ENCODE measurements around the gene DOK1. TPM values are rescaled to one million over a fixed set of nuclear protein-coding genes. Genes with fewer than 3 reads are reported as not detected.

DOK1 gene
- total RNA-seq (2014; rRNA removed; shearing (Covaris generic); ENCODE audit: low replicate concordance): 24.7 and 57.1 TPM in 2 replicates

- H3K9ac ChIP-seq (ENCODE audit: low read length): peak within 1 kb of the TSS; percentile 78
- H3K36me3 ChIP-seq (ENCODE audit: insufficient read depth, low read length): 0 out of 2 replicates have a peak, but pooled peaks cover 4% of the 10 kb centered on the region
- H3K4me3 ChIP-seq (ENCODE audit: low read length): peak within 1 kb of the TSS; percentile 68
- H3K9me3 ChIP-seq (ENCODE audit: low read length): no peaks in the 10 kb centered on the region
- no peak within 1 kb of the TSS for H3K27ac ChIP-seq (ENCODE audit: low read length)
- peaks cover 14% of the 10 kb centered on the region; the same call in 1 of the 2 replicates for H4K20me1 ChIP-seq (ENCODE audit: insufficient read depth, low read depth, low read length)
- H3K79me2 ChIP-seq (ENCODE audit: low read length): no peaks in the 10 kb centered on the region
- H3K4me1 ChIP-seq (ENCODE audit: low read length): peaks cover 13% of the 10 kb centered on the region
- peak; percentile 93 for DNase-seq
- peak within 1 kb of the TSS; percentile 71 for H3K4me2 ChIP-seq (ENCODE audit: low read depth, low read length, poor library complexity, severe bottlenecking)
- H3K9me2 ChIP-seq (replicated peaks; ENCODE audit: insufficient read depth, low read length): no peaks in the 10 kb centered on the region
- peak within 1 kb of the TSS; percentile 72 for H2AFZ ChIP-seq (ENCODE audit: low read length)
- H3K27me3 ChIP-seq (ENCODE audit: low read length): no peaks in the 10 kb centered on the region
These were observed at the start of gene DOK1, which contains the start of gene LOXL3 for GRCh38 chr2:74553892-74554819. Gene DOK1, plus strand, starts transcription at chr2:74554720. Its CDS starts 35 bp downstream, at chr2:74554755. Gene LOXL3, minus strand, starts transcription at chr2:74553942. Its CDS starts 1,308 bp downstream, at chr2:74552634.

- Histone ChIP-seq H3K27me3 (ENCODE audit: low read length) (no peaks in the 10 kb centered on the region), H3K4me1 (ENCODE audit: low read length) (peaks cover 65% of the 10 kb centered on the region), H3K36me3 (ENCODE audit: insufficient read depth, low read length) (peaks cover 9% of the 10 kb centered on the region; the same call in 1 of the 2 replicates), H3K4me3 (ENCODE audit: low read length) (peak overlapping the region; percentile 78), H4K20me1 (ENCODE audit: insufficient read depth, low read depth, low read length) (no peaks in the 10 kb centered on the region), H3K27ac (ENCODE audit: low read length) (peak overlapping the region; percentile 69), H3K4me2 (ENCODE audit: low read depth, low read length, poor library complexity, severe bottlenecking) (peak overlapping the region; percentile 89), H3K9me2 (replicated peaks; ENCODE audit: insufficient read depth, low read length) (no peaks in the 10 kb centered on the region), H2AFZ (ENCODE audit: low read length) (no peak overlapping the region), H3K9ac (ENCODE audit: low read length) (peak overlapping the region; percentile 89), H3K79me2 (ENCODE audit: low read length) (peaks cover 33% of the 10 kb centered on the region), H3K9me3 (ENCODE audit: low read length) (no peaks in the 10 kb centered on the region)
- no peak for DNase-seq
These were observed 48.9 kb upstream of the DOK1 start for GRCh38 chr2:74505448-74506246.

GRCh38 chr2:74507145-74507925 lies 47.2 kb upstream of the DOK1 start, which contains the start of gene PCGF1:
Gene PCGF1, minus strand, starts transcription at chr2:74507695. Its CDS starts 27 bp downstream, at chr2:74507668.
- peak; percentile 100 for DNase-seq
- Histone ChIP-seq H3K27me3 (ENCODE audit: low read length) (no peaks in the 10 kb centered on the region), H3K36me3 (ENCODE audit: insufficient read depth, low read length) (peaks cover 9% of the 10 kb centered on the region; the same call in 1 of the 2 replicates)

GRCh38 chr2:74507926-74508520 lies 46.5 kb upstream of the DOK1 start:
- H3K9ac ChIP-seq (ENCODE audit: low read length): peak overlapping the region; percentile 89
- peaks cover 9% of the 10 kb centered on the region; the same call in 1 of the 2 replicates for H3K36me3 ChIP-seq (ENCODE audit: insufficient read depth, low read length)
- H3K4me2 ChIP-seq (ENCODE audit: low read depth, low read length, poor library complexity, severe bottlenecking): peak overlapping the region; percentile 89
- DNase-seq: no peak
- H3K27ac ChIP-seq (ENCODE audit: low read length): peak overlapping the region; percentile 88; the same call in 1 of the 2 replicates
- no peaks in the 10 kb centered on the region for H3K9me3 ChIP-seq (ENCODE audit: low read length)
- H3K27me3 ChIP-seq (ENCODE audit: low read length): no peaks in the 10 kb centered on the region
- peak overlapping the region; percentile 78 for H3K4me3 ChIP-seq (ENCODE audit: low read length)
- H4K20me1 ChIP-seq (ENCODE audit: insufficient read depth, low read depth, low read length): no peaks in the 10 kb centered on the region
- H3K4me1 ChIP-seq (ENCODE audit: low read length): peaks cover 46% of the 10 kb centered on the region
- peak overlapping the region; percentile 60 for H2AFZ ChIP-seq (ENCODE audit: low read length)
- no peaks in the 10 kb centered on the region for H3K9me2 ChIP-seq (replicated peaks; ENCODE audit: insufficient read depth, low read length)
- peaks cover 22% of the 10 kb centered on the region for H3K79me2 ChIP-seq (ENCODE audit: low read length)

More at GRCh38 chr2:74507145-74507925, 47.2 kb upstream of the DOK1 start, which contains the start of gene PCGF1:
- peak within 1 kb of the TSS; percentile 89 for H3K4me2 ChIP-seq (ENCODE audit: low read depth, low read length, poor library complexity, severe bottlenecking)
- no peaks in the 10 kb centered on the region for H3K9me3 ChIP-seq (ENCODE audit: low read length)
- peak within 1 kb of the TSS; percentile 89 for H3K9ac ChIP-seq (ENCODE audit: low read length)
- peak within 1 kb of the TSS; percentile 88 for H2AFZ ChIP-seq (ENCODE audit: low read length)
- H3K79me2 ChIP-seq (ENCODE audit: low read length): peaks cover 27% of the 10 kb centered on the region
- peaks cover 51% of the 10 kb centered on the region for H3K4me1 ChIP-seq (ENCODE audit: low read length)
- H3K9me2 ChIP-seq (replicated peaks; ENCODE audit: insufficient read depth, low read length): no peaks in the 10 kb centered on the region
- no peaks in the 10 kb centered on the region for H4K20me1 ChIP-seq (ENCODE audit: insufficient read depth, low read depth, low read length)
- H3K4me3 ChIP-seq (ENCODE audit: low read length): peak within 1 kb of the TSS; percentile 78
- H3K27ac ChIP-seq (ENCODE audit: low read length): peak within 1 kb of the TSS; percentile 88

- Histone ChIP-seq H3K27me3 (ENCODE audit: low read length) (no peaks in the 10 kb centered on the region), H3K9me2 (replicated peaks; ENCODE audit: insufficient read depth, low read length) (no peaks in the 10 kb centered on the region), H3K4me3 (ENCODE audit: low read length) (no peak overlapping the region), H2AFZ (ENCODE audit: low read length) (0 out of 2 replicates have a peak overlapping the region, but pooled peaks have one; percentile 7), H4K20me1 (ENCODE audit: insufficient read depth, low read depth, low read length) (no peaks in the 10 kb centered on the region), H3K4me2 (ENCODE audit: low read depth, low read length, poor library complexity, severe bottlenecking) (no peak overlapping the region), H3K79me2 (ENCODE audit: low read length) (peaks cover 16% of the 10 kb centered on the region), H3K9me3 (ENCODE audit: low read length) (no peaks in the 10 kb centered on the region), H3K27ac (ENCODE audit: low read length) (no peak overlapping the region), H3K36me3 (ENCODE audit: insufficient read depth, low read length) (peaks cover 8% of the 10 kb centered on the region; the same call in 1 of the 2 replicates), H3K4me1 (ENCODE audit: low read length) (peaks cover 29% of the 10 kb centered on the region), H3K9ac (ENCODE audit: low read length) (no peak overlapping the region)
- DNase-seq: no peak
These were observed 44.2 kb upstream of the DOK1 start for GRCh38 chr2:74510272-74510671.

GRCh38 chr2:74511104-74511989 lies 43.2 kb upstream of the DOK1 start:
- H3K27me3 ChIP-seq (ENCODE audit: low read length): no peaks in the 10 kb centered on the region
- H3K4me1 ChIP-seq (ENCODE audit: low read length): peaks cover 18% of the 10 kb centered on the region

More at GRCh38 chr2:74511104-74511989, 43.2 kb upstream of the DOK1 start:
- Histone ChIP-seq H3K36me3 (ENCODE audit: insufficient read depth, low read length) (no peaks in the 10 kb centered on the region), H3K9me2 (replicated peaks; ENCODE audit: insufficient read depth, low read length) (no peaks in the 10 kb centered on the region), H3K9me3 (ENCODE audit: low read length) (no peaks in the 10 kb centered on the region), H3K4me3 (ENCODE audit: low read length) (no peak overlapping the region), H3K79me2 (ENCODE audit: low read length) (peaks cover 7% of the 10 kb centered on the region), H3K27ac (ENCODE audit: low read length) (no peak overlapping the region), H2AFZ (ENCODE audit: low read length) (0 out of 2 replicates have a peak overlapping the region, but pooled peaks have one; percentile 22), H3K4me2 (ENCODE audit: low read depth, low read length, poor library complexity, severe bottlenecking) (no peak overlapping the region), H3K9ac (ENCODE audit: low read length) (no peak overlapping the region), H4K20me1 (ENCODE audit: insufficient read depth, low read depth, low read length) (no peaks in the 10 kb centered on the region)
- DNase-seq: no peak
